Measurements from ENCODE around the gene AUH.

The AUH gene

GRCh38 chr9:91179237-91180138, 182.2 kb downstream of the AUH start:
- TF ChIP-seq CTCF (IDR thresholded peaks at IDR 0.05; ENCODE audit: insufficient read depth, low read depth, low read length, missing control alignments): no peak
- no peak for DNase-seq (ENCODE audit: low read depth)
- no peak overlapping the region for H3K4me3 ChIP-seq (ENCODE audit: low read depth, low read length)

- TF ChIP-seq CTCF (IDR thresholded peaks at IDR 0.05; ENCODE audit: insufficient read depth, low read depth, low read length, missing control alignments): no peak
- no peak for DNase-seq (ENCODE audit: low read depth)
- H3K4me3 ChIP-seq (ENCODE audit: low read depth, low read length): no peak overlapping the region
Measured at GRCh38 chr9:91178281-91179236, 183.2 kb downstream of the AUH start.

DNA sequence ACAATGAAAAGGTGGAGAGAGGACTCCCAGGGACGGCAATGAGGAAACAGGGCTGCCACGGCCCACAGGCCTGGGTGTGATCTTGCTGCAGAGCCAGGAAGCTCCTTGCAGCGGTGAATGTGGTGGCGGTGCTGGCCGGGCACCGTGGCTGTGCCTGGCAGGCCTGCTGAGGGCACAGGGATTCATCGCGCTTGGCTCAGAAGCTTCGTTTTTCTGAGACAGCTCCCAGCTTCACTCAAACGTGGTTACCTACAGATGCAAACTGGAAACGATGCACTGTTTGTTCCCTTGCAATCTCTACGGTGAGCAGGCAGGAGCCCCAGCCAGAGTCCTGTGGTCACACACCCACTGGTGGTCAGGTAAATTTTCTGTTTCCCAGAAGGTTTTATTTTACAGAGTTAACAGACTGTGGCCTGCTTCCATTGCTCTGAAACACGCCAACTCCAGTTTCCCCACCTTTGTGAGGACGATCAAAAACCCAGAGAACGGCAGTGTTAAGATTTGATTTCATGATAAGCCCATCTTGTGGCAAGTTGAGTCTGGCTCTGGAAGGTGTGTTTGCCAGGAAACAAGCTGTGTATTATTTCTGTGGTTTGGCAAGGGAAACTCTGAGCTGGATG, 183.9 kb downstream of the AUH start:
- TF ChIP-seq CTCF (IDR thresholded peaks at IDR 0.05; ENCODE audit: insufficient read depth, low read depth, low read length, missing control alignments): no peak
- no peak overlapping the region for H3K4me3 ChIP-seq (ENCODE audit: low read depth, low read length)
- no peak for DNase-seq (ENCODE audit: low read depth)

GRCh38 chr9:91177081-91177480, 184.6 kb downstream of the AUH start:
- no peak for DNase-seq (ENCODE audit: low read depth)
- no peak overlapping the region for H3K4me3 ChIP-seq (ENCODE audit: low read depth, low read length)
- no peak for TF ChIP-seq CTCF (IDR thresholded peaks at IDR 0.05; ENCODE audit: insufficient read depth, low read depth, low read length, missing control alignments)

GRCh38 chr9:91176426-91176825, 185.3 kb downstream of the AUH start:
- no peak for DNase-seq (ENCODE audit: low read depth)
- no peak for TF ChIP-seq CTCF (IDR thresholded peaks at IDR 0.05; ENCODE audit: insufficient read depth, low read depth, low read length, missing control alignments)
- no peak overlapping the region for H3K4me3 ChIP-seq (ENCODE audit: low read depth, low read length)

DNA sequence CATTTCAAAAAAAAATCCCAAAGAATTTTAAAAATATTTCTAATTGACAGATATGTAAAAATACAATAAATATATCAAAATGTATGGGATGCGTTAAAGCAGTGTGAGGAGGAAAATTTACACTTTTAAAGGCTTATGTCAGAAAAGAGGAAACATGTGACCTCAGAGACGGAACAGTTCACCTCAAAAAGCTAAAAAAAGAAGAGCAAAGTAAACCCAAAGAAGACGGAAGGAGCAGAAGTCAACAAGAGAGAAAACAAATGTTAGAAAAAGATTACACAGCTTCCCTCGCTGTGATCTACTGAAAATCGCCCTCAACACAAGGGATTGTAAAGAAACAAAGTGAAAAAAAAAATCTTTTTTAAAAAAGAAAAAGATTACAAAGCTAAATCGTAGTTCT, 186.9 kb downstream of the AUH start:
- no peak for DNase-seq (ENCODE audit: low read depth)
- H3K4me3 ChIP-seq (ENCODE audit: low read depth, low read length): no peak overlapping the region
- no peak for TF ChIP-seq CTCF (IDR thresholded peaks at IDR 0.05; ENCODE audit: insufficient read depth, low read depth, low read length, missing control alignments)

Measured in GM12865 (cell line).